ENCODE results near the gene CAPN10. TPM values are rescaled to one million over a fixed set of nuclear protein-coding genes. Genes with fewer than 3 reads are reported as not detected.

CAPN10 gene
- polyA plus RNA-seq, 2 of the 4 experiments (the other 2 are of a cell fraction) = 8.4 to 15.8 TPM

GRCh38 chr2:240588669-240589068 lies 2.1 kb downstream of the CAPN10 start:
- H3K4me1 ChIP-seq = peaks cover 23% of the 10 kb centered on the region
- 88% methylated on average over 4 of the region's 4 CpGs for WGBS (ENCODE audit: missing lambda C conversion rate)
- no peak for TF ChIP-seq PBX3 (IDR thresholded peaks at IDR 0.05)
- no peak for TF ChIP-seq FOSB (CRISPR knock-in tag; IDR thresholded peaks at IDR 0.05)
- TF ChIP-seq EHMT2 (IDR thresholded peaks at IDR 0.05; ENCODE audit: low read depth) = no peak
- no peak for TF ChIP-seq ZNF302 (CRISPR knock-in tag; IDR thresholded peaks at IDR 0.05)
- no peak for TF ChIP-seq ZSCAN20 (CRISPR knock-in tag; IDR thresholded peaks at IDR 0.05)
- no peak for TF ChIP-seq GATA3 (IDR thresholded peaks at IDR 0.05; ENCODE audit: borderline replicate concordance)
- no peak for TF ChIP-seq FOSL2 (IDR thresholded peaks at IDR 0.05)
- TF ChIP-seq FOSL2 (CRISPR knock-in tag; IDR thresholded peaks at IDR 0.05) = no peak
- TF ChIP-seq TFCP2L1 (CRISPR knock-in tag; IDR thresholded peaks at IDR 0.05) = no peak
- TF ChIP-seq USF2 (IDR thresholded peaks at IDR 0.05) = no peak
- no peak for TF ChIP-seq SREBF2 (IDR thresholded peaks at IDR 0.05)
- TF ChIP-seq MYC (IDR thresholded peaks at IDR 0.05; ENCODE audit: borderline replicate concordance, low read length) = no peak
- TF ChIP-seq E2F6 (IDR thresholded peaks at IDR 0.05; ENCODE audit: borderline replicate concordance, low read depth) = no peak
- TF ChIP-seq NR3C1 (IDR thresholded peaks at IDR 0.05) = no peak
- TF ChIP-seq MAZ (IDR thresholded peaks at IDR 0.05; ENCODE audit: borderline replicate concordance, low read depth, low read length) = no peak
- TF ChIP-seq TP53 (CRISPR knock-in tag; IDR thresholded peaks at IDR 0.05) = no peak
- no peak for TF ChIP-seq CBX2 (IDR thresholded peaks at IDR 0.05; ENCODE audit: borderline replicate concordance, low read depth)
- no peak for FAIRE-seq
- no peaks in the 10 kb centered on the region for H3K9me3 ChIP-seq
- ChIA-PET POLR2A (no interaction called here), CTCF (interaction anchor here (0.8 to 3.1 kb wide), 4 partner anchors 9 to 263 kb away, joined by 3 to 14 read pairs (median 3); no protein-coding TSS in a partner anchor)
- ATAC-seq = no peak
- H3K4me3 ChIP-seq = no peak overlapping the region
- H3K4me2 ChIP-seq = peak overlapping the region; percentile 99; the same call in 2 of the 3 replicates
- no peak overlapping the region for H3K27ac ChIP-seq
- no peak for DNase-seq (ENCODE audit: low read depth in 1 of 2, low spot score in 1 of 2)

GRCh38 chr2:240589375-240589774 lies 2.8 kb downstream of the CAPN10 start:
- H3K4me2 ChIP-seq = no peak overlapping the region
- ATAC-seq (no peak), FAIRE-seq (no peak), DNase-seq (ENCODE audit: low read depth in 1 of 2, low spot score in 1 of 2) (no peak)
- TF ChIP-seq E2F6 (IDR thresholded peaks at IDR 0.05; ENCODE audit: borderline replicate concordance, low read depth) (no peak), CHD2 (IDR thresholded peaks at IDR 0.05; ENCODE audit: low read length, partially characterized antibody) (no peak), ZSCAN20 (CRISPR knock-in tag; IDR thresholded peaks at IDR 0.05) (no peak), MAFK (IDR thresholded peaks at IDR 0.05; ENCODE audit: partially characterized antibody) (no peak), CBX2 (IDR thresholded peaks at IDR 0.05; ENCODE audit: borderline replicate concordance, low read depth) (no peak), ZC3H11A (IDR thresholded peaks at IDR 0.05) (no peak), FOXS1 (CRISPR knock-in tag; IDR thresholded peaks at IDR 0.05) (no peak), PBX3 (IDR thresholded peaks at IDR 0.05) (no peak), CHD4 (IDR thresholded peaks at IDR 0.05; ENCODE audit: borderline replicate concordance) (no peak), POLR2AphosphoS2 (conservative IDR thresholded peaks at IDR 0.05; ENCODE audit: low read length) (no peak), SREBF2 (IDR thresholded peaks at IDR 0.05) (no peak), RNF2 (IDR thresholded peaks at IDR 0.05; ENCODE audit: borderline replicate concordance, low read depth) (no peak), PHF8 (IDR thresholded peaks at IDR 0.05; ENCODE audit: borderline replicate concordance, low read depth) (no peak)
- H3K27ac ChIP-seq = no peak overlapping the region
- no peaks in the 10 kb centered on the region for H3K9me3 ChIP-seq
- POLR2A ChIA-PET = no interaction called here
- WGBS (ENCODE audit: missing lambda C conversion rate) = 83% methylated on average over 10 of the region's 14 CpGs
- no peak overlapping the region for H3K4me3 ChIP-seq
- H3K4me1 ChIP-seq = peaks cover 22% of the 10 kb centered on the region
- CTCF ChIA-PET = interaction anchor here (1.7 to 3.1 kb wide), 2 partner anchors 15 to 23 kb away, joined by 3 to 14 read pairs; no protein-coding TSS in a partner anchor
